ENCODE measurements around the gene PTDSS2. TPM values are rescaled to one million over a fixed set of nuclear protein-coding genes. Genes with fewer than 3 reads are reported as not detected.

The PTDSS2 gene
- total and polyA plus RNA-seq, 2 of the 13 experiments (the other 11 are each of a cell fraction or from before 2014, with no cell fraction given), result 21.7 to 26.4 TPM

DNA sequence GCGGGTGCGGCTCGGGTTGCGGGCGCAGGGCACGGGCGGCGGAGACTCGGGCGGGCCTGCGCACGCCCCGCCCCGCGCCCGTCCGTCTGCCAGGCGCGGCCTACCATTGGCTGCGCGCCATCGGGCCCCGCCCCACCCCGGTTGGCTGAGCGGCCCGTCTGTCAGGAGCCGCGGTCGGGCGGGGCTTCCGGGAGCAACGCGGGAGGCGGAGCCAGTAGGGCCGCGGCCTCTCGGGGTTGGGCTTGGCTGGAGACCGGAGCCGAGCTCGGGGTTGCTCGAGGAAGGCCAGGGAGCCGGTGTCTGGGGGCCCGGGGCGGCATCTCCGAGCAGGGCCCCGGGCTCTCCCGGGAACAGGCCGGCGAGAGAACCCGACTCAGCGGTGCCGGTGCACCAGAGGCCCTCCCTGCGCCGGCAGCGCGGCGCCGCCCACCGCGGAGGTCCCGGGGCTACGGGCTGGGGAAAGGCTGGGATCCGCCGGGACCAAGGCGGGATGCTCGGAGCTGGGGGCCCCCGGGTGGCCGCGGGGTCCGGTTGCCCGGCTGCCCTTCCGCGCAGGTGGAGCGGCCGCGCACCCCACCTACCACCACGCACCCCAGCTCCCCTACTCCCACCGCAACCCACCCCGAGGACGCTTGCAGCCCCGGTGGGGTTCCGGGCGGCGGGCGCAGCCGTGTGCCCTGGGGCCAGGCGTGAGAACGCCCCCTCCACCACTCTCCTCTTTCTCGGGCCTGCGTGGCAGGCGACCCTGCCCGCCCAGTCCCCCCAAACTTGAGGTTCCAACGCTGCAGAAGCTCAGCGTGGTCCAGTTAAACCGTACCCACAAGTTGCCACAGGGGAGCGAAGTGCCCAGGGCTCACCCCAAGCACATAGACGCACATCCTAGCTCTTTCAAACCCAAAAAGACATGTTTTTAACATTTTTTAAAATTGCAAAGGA lies 85.7 kb downstream of the PTDSS2 start, which contains the start of gene HRAS (continued):
- TF ChIP-seq, protein P1, sequence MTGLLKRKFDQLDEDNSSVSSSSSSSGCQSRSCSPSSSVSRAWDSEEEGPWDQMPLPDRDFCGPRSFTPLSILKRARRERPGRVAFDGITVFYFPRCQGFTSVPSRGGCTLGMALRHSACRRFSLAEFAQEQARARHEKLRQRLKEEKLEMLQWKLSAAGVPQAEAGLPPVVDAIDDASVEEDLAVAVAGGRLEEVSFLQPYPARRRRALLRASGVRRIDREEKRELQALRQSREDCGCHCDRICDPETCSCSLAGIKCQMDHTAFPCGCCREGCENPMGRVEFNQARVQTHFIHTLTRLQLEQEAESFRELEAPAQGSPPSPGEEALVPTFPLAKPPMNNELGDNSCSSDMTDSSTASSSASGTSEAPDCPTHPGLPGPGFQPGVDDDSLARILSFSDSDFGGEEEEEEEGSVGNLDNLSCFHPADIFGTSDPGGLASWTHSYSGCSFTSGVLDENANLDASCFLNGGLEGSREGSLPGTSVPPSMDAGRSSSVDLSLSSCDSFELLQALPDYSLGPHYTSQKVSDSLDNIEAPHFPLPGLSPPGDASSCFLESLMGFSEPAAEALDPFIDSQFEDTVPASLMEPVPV (CRISPR knock-in tag; IDR thresholded peaks at IDR 0.05), result no peak
- TF ChIP-seq ZC3H13 (CRISPR knock-in tag; IDR thresholded peaks at IDR 0.05) (no peak; the same call in 1 of the 2 replicates), ZNF331 (CRISPR knock-in tag; IDR thresholded peaks at IDR 0.05) (0 out of 2 replicates have a peak, but pooled peaks have one; percentile 12), ZNF556 (CRISPR knock-in tag; IDR thresholded peaks at IDR 0.05; ENCODE audit: borderline replicate concordance) (0 out of 2 replicates have a peak, but pooled peaks have one; percentile 46), MTA1 (CRISPR knock-in tag; IDR thresholded peaks at IDR 0.05; ENCODE audit: borderline replicate concordance) (peak; percentile 70; the same call in 1 of the 2 replicates), YY1 (IDR thresholded peaks at IDR 0.05; ENCODE audit: insufficient read depth, insufficient replicate concordance, low read depth, low read length) (peak; percentile 44), KLF12 (CRISPR knock-in tag; IDR thresholded peaks at IDR 0.05; ENCODE audit: borderline replicate concordance) (0 out of 2 replicates have a peak, but pooled peaks have one; percentile 44), CBX5 (CRISPR knock-in tag; IDR thresholded peaks at IDR 0.05; ENCODE audit: borderline replicate concordance) (no peak), ZMAT3 (CRISPR knock-in tag; conservative IDR thresholded peaks at IDR 0.05) (0 out of 2 replicates have a peak, but pooled peaks have one; percentile 42), KDM2A (CRISPR knock-in tag; IDR thresholded peaks at IDR 0.05; ENCODE audit: borderline replicate concordance, low read depth) (peak; percentile 74), ZNF350 (CRISPR knock-in tag; IDR thresholded peaks at IDR 0.05; ENCODE audit: borderline replicate concordance, low read depth) (no peak), ZNF782 (CRISPR knock-in tag; IDR thresholded peaks at IDR 0.05; ENCODE audit: borderline replicate concordance) (0 out of 2 replicates have a peak, but pooled peaks have one; percentile 36), GATAD2A (CRISPR knock-in tag; IDR thresholded peaks at IDR 0.05) (0 out of 2 replicates have a peak, but pooled peaks have one; percentile 1), PLRG1 (conservative IDR thresholded peaks at IDR 0.05) (no peak), ZSCAN12 (CRISPR knock-in tag; IDR thresholded peaks at IDR 0.05) (peak; percentile 72; the same call in 1 of the 2 replicates), ZNF468 (CRISPR knock-in tag; IDR thresholded peaks at IDR 0.05) (no peak), ZFYVE20 (CRISPR knock-in tag; IDR thresholded peaks at IDR 0.05; ENCODE audit: borderline replicate concordance, low read depth) (no peak; the same call in 1 of the 2 replicates), TAF1 (CRISPR knock-in tag; IDR thresholded peaks at IDR 0.05) (peak; percentile 71), GABPA (IDR thresholded peaks at IDR 0.05; ENCODE audit: low read depth, low read length) (no peak), GABPA (CRISPR knock-in tag; IDR thresholded peaks at IDR 0.05; ENCODE audit: low read depth) (peak; percentile 84), MTA3 (CRISPR knock-in tag; IDR thresholded peaks at IDR 0.05) (no peak), GFI1 (CRISPR knock-in tag; IDR thresholded peaks at IDR 0.05; ENCODE audit: borderline replicate concordance) (no peak), KDM6A (CRISPR knock-in tag; IDR thresholded peaks at IDR 0.05; ENCODE audit: low read depth) (no peak)
- TF ChIP-seq, protein P2, sequence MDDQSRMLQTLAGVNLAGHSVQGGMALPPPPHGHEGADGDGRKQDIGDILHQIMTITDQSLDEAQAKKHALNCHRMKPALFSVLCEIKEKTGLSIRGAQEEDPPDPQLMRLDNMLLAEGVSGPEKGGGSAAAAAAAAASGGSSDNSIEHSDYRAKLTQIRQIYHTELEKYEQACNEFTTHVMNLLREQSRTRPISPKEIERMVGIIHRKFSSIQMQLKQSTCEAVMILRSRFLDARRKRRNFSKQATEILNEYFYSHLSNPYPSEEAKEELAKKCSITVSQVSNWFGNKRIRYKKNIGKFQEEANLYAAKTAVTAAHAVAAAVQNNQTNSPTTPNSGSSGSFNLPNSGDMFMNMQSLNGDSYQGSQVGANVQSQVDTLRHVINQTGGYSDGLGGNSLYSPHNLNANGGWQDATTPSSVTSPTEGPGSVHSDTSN (CRISPR knock-in tag; IDR thresholded peaks at IDR 0.05; ENCODE audit: borderline replicate concordance), result peak; percentile 90; the same call in 1 of the 2 replicates
- TF ChIP-seq, protein P3, sequence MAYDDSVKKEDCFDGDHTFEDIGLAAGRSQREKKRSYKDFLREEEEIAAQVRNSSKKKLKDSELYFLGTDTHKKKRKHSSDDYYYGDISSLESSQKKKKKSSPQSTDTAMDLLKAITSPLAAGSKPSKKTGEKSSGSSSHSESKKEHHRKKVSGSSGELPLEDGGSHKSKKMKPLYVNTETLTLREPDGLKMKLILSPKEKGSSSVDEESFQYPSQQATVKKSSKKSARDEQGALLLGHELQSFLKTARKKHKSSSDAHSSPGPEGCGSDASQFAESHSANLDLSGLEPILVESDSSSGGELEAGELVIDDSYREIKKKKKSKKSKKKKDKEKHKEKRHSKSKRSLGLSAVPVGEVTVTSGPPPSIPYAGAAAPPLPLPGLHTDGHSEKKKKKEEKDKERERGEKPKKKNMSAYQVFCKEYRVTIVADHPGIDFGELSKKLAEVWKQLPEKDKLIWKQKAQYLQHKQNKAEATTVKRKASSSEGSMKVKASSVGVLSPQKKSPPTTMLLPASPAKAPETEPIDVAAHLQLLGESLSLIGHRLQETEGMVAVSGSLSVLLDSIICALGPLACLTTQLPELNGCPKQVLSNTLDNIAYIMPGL (CRISPR knock-in tag; IDR thresholded peaks at IDR 0.05; ENCODE audit: borderline replicate concordance in 1 of 2, low read depth in 1 of 2), result peak in 1 of 2 experiments; percentile 57; a peak in 3 of 4 replicates
